GM10248 (cell line): ENCODE results near the gene ANKMY2.
"Not testable (repeated sequence)": the region's sequence is repeated elsewhere in the genome, so short reads cannot be mapped to it uniquely, and the experiment has no call there.

Experiments used
- CTCF ChIA-PET: fragments of 300-600 bp; sonication (Branson Sonifier 250); formaldehyde crosslinking; extraction: SDS; loops from one replicate; lab custom pipeline; 2021; ENCODE audit warnings: antibody characterized with exemption; lab: Yijun Ruan, JAX
- POLR2A ChIA-PET: fragments of 350-650 bp; sonication (Branson Sonifier 250); formaldehyde crosslinking; extraction: SDS; loops from one replicate; lab custom pipeline; 2020; ENCODE audit warnings: antibody characterized with exemption; lab: Yijun Ruan, JAX
- DNase-seq: peaks from one replicate; pipeline ENCODE4 v3.0.0; 2012; ENCODE audit errors: extremely low spot score
- TF ChIP-seq, protein P1 (sequence below): IDR thresholded peaks from 2 replicates; pipeline ENCODE4 v1.5.1; 2012; ENCODE audit warnings: mild to moderate bottlenecking, low read depth; ENCODE audit errors: extremely low read depth, missing control alignments, control extremely low read depth

The ANKMY2 gene

GRCh38 chr7:16684935-16685334, 39.4 kb upstream of the ANKMY2 start:
- ChIA-PET CTCF (interaction anchor here (1.7 kb wide), 1 partner anchor 11 kb away, joined by 4 read pairs; no protein-coding TSS in a partner anchor), POLR2A (no interaction called here)
- no peak for DNase-seq
- TF ChIP-seq, protein P1, sequence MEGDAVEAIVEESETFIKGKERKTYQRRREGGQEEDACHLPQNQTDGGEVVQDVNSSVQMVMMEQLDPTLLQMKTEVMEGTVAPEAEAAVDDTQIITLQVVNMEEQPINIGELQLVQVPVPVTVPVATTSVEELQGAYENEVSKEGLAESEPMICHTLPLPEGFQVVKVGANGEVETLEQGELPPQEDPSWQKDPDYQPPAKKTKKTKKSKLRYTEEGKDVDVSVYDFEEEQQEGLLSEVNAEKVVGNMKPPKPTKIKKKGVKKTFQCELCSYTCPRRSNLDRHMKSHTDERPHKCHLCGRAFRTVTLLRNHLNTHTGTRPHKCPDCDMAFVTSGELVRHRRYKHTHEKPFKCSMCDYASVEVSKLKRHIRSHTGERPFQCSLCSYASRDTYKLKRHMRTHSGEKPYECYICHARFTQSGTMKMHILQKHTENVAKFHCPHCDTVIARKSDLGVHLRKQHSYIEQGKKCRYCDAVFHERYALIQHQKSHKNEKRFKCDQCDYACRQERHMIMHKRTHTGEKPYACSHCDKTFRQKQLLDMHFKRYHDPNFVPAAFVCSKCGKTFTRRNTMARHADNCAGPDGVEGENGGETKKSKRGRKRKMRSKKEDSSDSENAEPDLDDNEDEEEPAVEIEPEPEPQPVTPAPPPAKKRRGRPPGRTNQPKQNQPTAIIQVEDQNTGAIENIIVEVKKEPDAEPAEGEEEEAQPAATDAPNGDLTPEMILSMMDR, result no peak

DNA sequence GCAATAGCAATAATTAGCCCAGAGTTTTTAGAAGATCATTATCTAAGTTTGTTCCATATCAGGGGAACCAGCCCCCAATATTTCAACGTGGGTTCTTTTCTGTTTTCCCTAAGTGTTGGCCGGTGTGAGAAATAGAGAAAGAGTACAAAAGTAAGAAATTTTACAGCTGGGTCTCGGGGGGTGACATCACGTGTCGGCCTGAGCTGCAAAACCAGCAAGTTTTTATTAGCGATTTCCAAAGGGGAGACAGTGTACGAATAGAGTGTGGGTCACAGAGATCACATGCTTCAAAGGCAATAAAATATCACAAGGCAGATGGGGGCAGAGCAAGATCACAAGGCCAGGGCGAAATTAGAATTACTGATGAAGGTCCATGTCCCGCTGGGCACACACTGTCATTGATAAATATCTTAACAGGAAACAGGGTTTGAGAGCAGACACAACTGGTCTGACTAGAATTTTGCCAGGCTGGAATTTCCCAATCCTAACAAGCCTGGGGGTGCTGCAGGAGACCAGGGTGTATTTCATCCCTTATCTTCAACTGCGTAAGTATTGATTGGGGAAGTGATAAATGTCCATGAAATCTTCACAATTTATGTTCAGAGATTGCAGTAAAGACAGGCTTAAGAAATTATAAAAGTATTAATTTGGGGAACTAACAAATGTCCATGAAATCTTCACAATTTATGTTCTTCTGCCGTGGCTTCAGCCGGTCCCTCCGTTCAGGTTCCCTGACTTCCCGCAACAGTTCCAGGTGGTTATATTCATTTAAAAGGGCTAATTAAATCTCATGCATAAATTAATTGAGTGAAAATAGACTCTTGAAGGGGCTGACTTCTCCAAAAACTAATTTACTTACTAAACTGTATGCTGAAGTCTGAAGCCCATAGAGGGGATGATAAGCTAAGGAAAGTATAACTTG, 33.4 kb upstream of the ANKMY2 start:
- POLR2A ChIA-PET, DNase-seq: not testable (repeated sequence)
- CTCF ChIA-PET, result interaction anchor here (1.1 kb wide), 1 partner anchor 9 kb away, joined by 3 read pairs; no protein-coding TSS in a partner anchor

GRCh38 chr7:16677978-16678494, 32.5 kb upstream of the ANKMY2 start:
- TF ChIP-seq, protein P1, result no peak
- ChIA-PET POLR2A (no interaction called here), CTCF (interaction anchor here (1.1 kb wide), 1 partner anchor 10 kb away, joined by 3 read pairs; no protein-coding TSS in a partner anchor)
- DNase-seq, result no peak

DNA sequence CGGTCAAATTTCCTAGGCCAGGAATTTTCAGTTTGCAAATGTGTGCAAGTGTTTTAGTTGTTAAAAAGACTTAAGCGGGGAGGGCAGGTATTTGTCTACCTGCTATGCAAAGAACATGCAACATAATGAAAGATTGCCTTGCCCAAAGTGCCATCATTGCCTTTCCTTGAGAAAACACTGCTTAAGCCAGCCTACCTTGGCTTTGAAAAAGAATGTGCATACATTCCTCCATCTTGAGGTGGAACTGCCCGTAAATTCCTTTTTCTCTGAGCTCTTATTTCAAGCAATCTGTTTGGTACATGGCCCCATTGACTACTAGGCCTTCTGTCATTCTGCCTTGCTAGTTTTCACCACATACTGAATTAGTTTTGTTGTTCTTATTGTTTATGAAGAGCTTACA, 29.7 kb upstream of the ANKMY2 start:
- TF ChIP-seq, protein P1, result no peak
- POLR2A ChIA-PET, result no interaction called here
- CTCF ChIA-PET, result interaction anchor here (1.3 kb wide), 1 partner anchor 13 kb away, joined by 3 read pairs; no protein-coding TSS in a partner anchor
- DNase-seq, result no peak

DNA sequence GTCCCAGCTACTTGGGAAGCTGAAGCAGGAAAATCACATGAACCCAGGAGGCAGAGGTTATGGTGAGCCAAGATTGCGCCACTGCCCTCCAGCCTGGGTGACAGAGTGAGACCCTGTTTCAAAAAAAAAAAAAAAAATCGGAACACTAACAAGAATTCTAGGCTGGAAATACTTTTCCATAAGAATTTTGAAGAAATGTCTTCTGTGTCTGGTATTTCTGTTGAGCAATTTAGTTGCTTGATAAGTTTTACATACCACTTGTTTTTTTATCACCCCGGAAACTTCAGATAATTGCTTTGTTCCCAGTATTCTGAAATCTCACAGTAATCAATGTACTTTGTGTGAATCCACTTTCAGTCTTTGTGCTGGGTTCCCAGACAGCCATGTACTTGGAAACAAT, 26.3 kb upstream of the ANKMY2 start:
- DNase-seq, result no peak
- TF ChIP-seq, protein P1, result no peak
- CTCF ChIA-PET, result no interaction called here
- POLR2A ChIA-PET, result no interaction called here

GRCh38 chr7:16670731-16671344, 25.3 kb upstream of the ANKMY2 start:
- TF ChIP-seq, protein P1, result no peak
- DNase-seq, result no peak
- CTCF ChIA-PET, result interaction anchor here (0.8 kb wide), 1 partner anchor 18 kb away, joined by 3 read pairs; no protein-coding TSS in a partner anchor
- POLR2A ChIA-PET, result no interaction called here
